DND-41 (cell line): ENCODE results near the gene PLA2G4B.

Source experiments
- CTCF ChIP-seq: IDR thresholded peaks from 2 replicates; pipeline ENCODE4 v1.5.1; 2012; ENCODE audit warnings: borderline replicate concordance, low read length, moderate library complexity, mild to moderate bottlenecking; ENCODE audit not compliant: poor library complexity, severe bottlenecking; ENCODE audit errors: extremely low read depth
- EZH2 ChIP-seq: IDR thresholded peaks from 3 replicates; pipeline ENCODE4 v1.6.1; 2012; ENCODE audit warnings: borderline replicate concordance, low read depth, mild to moderate bottlenecking, moderate library complexity, low read length, inconsistent platforms; ENCODE audit not compliant: severe bottlenecking

DNA sequence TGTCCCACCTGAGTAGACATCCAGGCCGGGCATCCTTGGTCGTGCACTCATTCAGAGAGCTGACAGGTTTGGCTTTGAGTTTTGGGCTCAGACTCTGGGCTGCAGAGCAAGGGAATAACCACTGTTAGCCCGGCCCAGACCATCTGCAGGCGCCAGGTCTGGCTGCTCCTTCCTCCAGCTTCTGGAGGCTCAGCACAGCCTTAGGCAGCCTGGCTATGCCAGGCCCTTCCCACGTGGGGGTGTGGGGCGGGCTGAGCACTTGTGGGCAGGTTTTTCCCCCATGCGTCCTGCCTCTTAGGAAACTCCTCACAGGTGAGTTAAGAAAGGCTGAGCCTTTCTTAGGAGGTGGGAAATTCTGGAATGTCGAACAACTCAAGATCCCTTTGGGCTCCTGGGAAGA is 11.2 kb downstream of the PLA2G4B start:
- TF ChIP-seq CTCF (no peak), EZH2 (no peak)
